ENCODE results near the gene C1D.

- no peak for TF ChIP-seq POLR2AphosphoS5 (IDR thresholded peaks at IDR 0.05)
- TF ChIP-seq CTCF (IDR thresholded peaks at IDR 0.05), result no peak
- no peak for TF ChIP-seq POLR2A (IDR thresholded peaks at IDR 0.05)
Observed at GRCh38 chr2:68050353-68050752, 12.5 kb downstream of the C1D start.

Data from breast epithelium (tissue), 3 donors.